Ascending aorta (tissue), 2 donors: ENCODE data around the gene TCERG1. TPM values are rescaled to one million over a fixed set of nuclear protein-coding genes. Genes with fewer than 3 reads are reported as not detected.

Experiments used
- DNase-seq, 2 donors: peaks; one replicate each; pipeline ENCODE4 v3.0.0-alpha.2; 2019; ENCODE audit warnings: low spot score in 2 of 2
- H3K27ac ChIP-seq, 2 donors: fragments of 200-600 bp; sonication (generic); one replicate each; pipeline ENCODE4 v1.5.1; 2016 to 2017; ENCODE audit warnings: mild to moderate bottlenecking in 1 of 2
- H3K27me3 ChIP-seq: fragments of 200-600 bp; sonication (generic); one replicate; pipeline ENCODE4 v1.5.1; 2017
- H3K36me3 ChIP-seq, 2 donors: fragments of 200-600 bp; sonication (generic); one replicate each; pipeline ENCODE4 v1.5.1; 2016
- H3K4me1 ChIP-seq, 2 donors: fragments of 200-600 bp; sonication (generic); one replicate each; pipeline ENCODE4 v1.5.1; 2016 to 2017; ENCODE audit warnings: mild to moderate bottlenecking in 1 of 2
- H3K4me3 ChIP-seq, 2 donors: fragments of 200-600 bp; sonication (generic); one replicate each; pipeline ENCODE4 v1.5.1; 2016 to 2017; ENCODE audit warnings: mild to moderate bottlenecking in 1 of 2
- H3K9me3 ChIP-seq, 2 donors: fragments of 200-600 bp; sonication (generic); one replicate each; pipeline ENCODE4 v1.5.1; 2016
- intact Hi-C: fragments of 100-400 bp; cut with DNase I; formaldehyde crosslinking; loops from one replicate; pipeline ENCODE4 v1.15.1; 2023
- total RNA-seq: library from RNA; depleted of rRNA; stranded (reverse); fragments of >200 nt; gene quantifications from one replicate; pipeline ENCODE4 v1.1.0, GENCODE V29; 2016
- TF ChIP-seq, protein P1 (sequence below), 3 experiments: fragments of 200-600 bp in 2 of 3; fragments of 450-650 bp in 1 of 3; sonication (generic) in 2 of 3; IDR thresholded peaks; one replicate each; pipeline ENCODE4 v1.5.1; 2016 to 2019; ENCODE audit warnings: antibody characterized with exemption in 3 of 3, mild to moderate bottlenecking in 1 of 3, moderate library complexity in 1 of 3

Gene TCERG1
- total RNA-seq, 1 donor from 2014 or later, result 39.8 TPM

DNA sequence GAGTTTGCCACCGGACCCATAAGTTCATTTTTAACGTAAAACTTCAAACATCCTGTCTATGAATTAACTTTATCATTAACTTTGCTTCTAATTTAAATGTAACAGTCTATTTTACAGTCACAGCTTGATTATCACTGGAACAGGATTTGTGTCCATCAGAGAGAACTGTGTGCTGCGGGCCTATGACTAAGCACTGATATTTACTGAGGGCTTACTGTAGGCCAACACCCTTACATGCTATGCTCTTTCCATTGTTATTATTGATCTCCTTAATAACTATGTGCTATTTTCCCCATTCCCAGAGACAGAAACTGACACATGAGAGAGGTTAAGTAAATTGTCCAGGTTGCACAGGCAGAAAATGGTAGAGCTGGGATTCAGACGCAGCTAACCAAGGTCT lies 92.8 kb downstream of the TCERG1 start:
- Histone ChIP-seq H3K4me3 (no peak overlapping the region), H3K9me3 (no peaks in the 10 kb centered on the region), H3K4me1 (no peaks in the 10 kb centered on the region), H3K27me3 (no peaks in the 10 kb centered on the region), H3K27ac (no peak overlapping the region), H3K36me3 (no peaks in the 10 kb centered on the region)
- TF ChIP-seq, protein P1, sequence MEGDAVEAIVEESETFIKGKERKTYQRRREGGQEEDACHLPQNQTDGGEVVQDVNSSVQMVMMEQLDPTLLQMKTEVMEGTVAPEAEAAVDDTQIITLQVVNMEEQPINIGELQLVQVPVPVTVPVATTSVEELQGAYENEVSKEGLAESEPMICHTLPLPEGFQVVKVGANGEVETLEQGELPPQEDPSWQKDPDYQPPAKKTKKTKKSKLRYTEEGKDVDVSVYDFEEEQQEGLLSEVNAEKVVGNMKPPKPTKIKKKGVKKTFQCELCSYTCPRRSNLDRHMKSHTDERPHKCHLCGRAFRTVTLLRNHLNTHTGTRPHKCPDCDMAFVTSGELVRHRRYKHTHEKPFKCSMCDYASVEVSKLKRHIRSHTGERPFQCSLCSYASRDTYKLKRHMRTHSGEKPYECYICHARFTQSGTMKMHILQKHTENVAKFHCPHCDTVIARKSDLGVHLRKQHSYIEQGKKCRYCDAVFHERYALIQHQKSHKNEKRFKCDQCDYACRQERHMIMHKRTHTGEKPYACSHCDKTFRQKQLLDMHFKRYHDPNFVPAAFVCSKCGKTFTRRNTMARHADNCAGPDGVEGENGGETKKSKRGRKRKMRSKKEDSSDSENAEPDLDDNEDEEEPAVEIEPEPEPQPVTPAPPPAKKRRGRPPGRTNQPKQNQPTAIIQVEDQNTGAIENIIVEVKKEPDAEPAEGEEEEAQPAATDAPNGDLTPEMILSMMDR (IDR thresholded peaks at IDR 0.05), result no peak
- no peak for DNase-seq
- intact Hi-C loops, result loop anchor here (10.0 kb wide), 1 partner anchor 1035 kb away; no protein-coding TSS in a partner anchor

DNA sequence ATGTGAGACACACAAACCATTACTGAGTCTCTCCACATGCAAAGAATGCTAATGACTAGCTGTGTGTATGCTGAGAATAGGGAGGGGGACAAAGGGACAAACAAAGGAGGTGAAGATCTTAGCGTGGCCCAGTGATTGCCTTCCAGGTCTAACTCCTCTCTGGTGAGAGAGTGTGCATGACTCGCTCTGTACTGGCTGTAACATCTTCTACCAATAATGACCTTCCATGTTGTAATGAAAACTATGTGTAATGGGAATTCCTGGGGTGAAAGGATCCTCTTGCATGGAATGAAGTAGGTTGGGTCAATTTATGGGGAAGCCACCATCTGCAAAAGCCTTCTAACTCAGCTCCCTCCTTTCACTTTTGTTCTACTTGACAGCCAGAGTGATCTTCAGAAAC lies 93.3 kb downstream of the TCERG1 start:
- TF ChIP-seq, protein P1 (IDR thresholded peaks at IDR 0.05), result no peak
- H3K36me3 ChIP-seq, result no peaks in the 10 kb centered on the region
- H3K27me3 ChIP-seq, result no peaks in the 10 kb centered on the region
- DNase-seq, result no peak
- H3K9me3 ChIP-seq, result no peaks in the 10 kb centered on the region
- intact Hi-C loops, result loop anchor here (10.0 kb wide), 1 partner anchor 1034 kb away; no protein-coding TSS in a partner anchor
- H3K4me1 ChIP-seq, result no peaks in the 10 kb centered on the region
- H3K4me3 ChIP-seq, result no peak overlapping the region
- H3K27ac ChIP-seq, result no peak overlapping the region

DNA sequence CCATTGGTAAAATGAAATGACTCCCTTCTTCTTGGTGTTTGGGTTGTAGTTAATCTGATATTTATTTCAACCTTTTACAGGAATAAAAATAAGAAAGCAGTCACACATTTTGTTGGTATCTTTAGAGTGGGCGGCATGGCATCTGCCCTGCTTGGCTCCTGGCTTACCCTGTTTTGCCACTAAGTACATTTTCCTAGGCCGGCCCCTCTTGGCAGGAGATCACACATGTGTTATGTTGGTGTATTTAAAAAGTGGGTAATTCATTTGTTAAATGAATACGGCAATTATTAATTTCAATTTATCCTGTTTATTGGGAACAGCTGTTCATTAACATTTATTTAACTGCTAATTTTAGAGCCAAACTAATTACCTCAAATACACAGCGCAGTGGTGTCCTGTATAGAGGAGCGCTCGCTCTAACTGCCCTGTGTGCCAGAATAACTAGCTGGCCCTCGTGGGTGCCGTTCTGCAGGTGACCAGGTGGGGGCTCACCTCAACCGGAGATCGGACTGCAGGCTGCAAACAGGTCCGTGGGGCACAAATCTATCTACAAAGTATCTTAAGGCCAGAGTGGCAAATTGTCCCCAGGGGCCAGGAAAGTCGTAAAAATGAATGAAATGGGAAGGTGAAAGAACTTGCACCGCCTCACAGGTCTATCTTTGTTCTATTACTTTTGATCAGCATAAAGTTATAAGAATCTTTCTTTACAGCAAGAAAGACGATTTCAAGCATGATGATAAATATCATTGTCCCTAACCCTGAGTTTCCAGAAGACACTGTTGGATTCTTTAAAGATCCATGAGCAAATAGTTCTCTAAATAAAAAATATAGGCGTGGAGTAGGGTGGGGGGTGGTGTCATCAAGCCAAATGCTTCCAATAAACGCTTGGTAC lies 95.1 kb downstream of the TCERG1 start:
- Histone ChIP-seq H3K27ac (no peak overlapping the region), H3K4me3 (no peak overlapping the region), H3K4me1 (no peaks in the 10 kb centered on the region), H3K27me3 (no peaks in the 10 kb centered on the region), H3K9me3 (no peaks in the 10 kb centered on the region), H3K36me3 (no peaks in the 10 kb centered on the region)
- TF ChIP-seq, protein P1 (IDR thresholded peaks at IDR 0.05), result peak; percentile 64 to 93 (median 82)
- peak in 1 of 2 donors; percentile 83 for DNase-seq
- intact Hi-C loops, result loop anchor here (1.0 to 10.0 kb wide), 2 partner anchors 424 to 1033 kb away; no protein-coding TSS in a partner anchor

DNA sequence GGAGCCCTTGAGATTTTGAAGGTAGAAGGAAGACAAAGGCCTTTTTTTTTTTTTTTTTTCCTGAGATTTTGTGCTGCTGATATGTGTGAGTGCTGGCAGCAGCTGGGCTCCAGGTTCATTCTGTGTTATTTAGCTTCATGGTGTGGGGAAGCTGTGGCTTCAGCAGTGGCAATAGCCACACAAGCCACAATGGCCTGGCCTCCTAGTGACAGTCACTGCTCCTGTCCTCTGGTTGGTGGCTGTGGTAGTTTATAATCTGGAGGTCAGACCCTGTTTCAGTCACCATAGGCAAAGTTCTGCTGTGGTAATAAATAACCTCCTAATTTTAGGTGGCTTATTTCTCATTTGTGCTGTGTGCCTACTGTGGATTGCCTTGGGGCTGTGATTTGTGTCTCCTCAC lies 97.1 kb downstream of the TCERG1 start:
- intact Hi-C loops, result loop anchor here (10.0 kb wide), 1 partner anchor 1031 kb away; no protein-coding TSS in a partner anchor
- TF ChIP-seq, protein P1 (IDR thresholded peaks at IDR 0.05), result no peak

DNA sequence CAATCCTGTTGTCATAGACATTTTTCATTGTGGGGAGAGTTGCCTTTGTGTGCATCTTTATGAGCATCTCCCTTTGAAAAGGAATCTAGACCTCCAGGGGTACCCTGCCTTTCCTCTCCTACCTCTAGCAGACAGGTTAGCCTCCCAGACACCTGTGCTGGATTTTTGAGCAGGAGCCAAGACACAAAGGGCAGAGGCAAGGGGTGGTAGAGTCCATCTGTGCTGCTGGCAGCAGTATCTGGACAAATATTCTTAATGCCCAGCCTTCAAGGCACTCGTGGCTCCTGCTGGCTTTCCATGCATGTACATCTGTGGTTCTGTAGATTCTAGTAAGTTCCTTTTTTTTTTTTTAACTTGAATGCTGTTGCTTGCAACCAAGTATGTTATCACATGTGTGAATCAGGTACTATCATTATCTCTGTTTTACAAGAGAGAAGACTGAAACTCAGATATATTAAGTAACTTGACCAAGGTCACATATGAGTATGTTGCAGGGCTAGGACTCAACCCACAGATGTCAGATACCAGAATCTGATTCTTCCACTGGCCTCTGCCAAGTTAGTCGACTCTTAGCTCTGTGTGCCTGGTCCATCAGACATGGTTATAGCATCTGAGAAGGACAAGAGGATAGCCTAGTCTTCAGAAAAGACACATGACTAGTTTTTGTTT lies 101.8 kb downstream of the TCERG1 start:
- DNase-seq, result no peak
- Histone ChIP-seq H3K36me3 (no peaks in the 10 kb centered on the region), H3K4me1 (no peaks in the 10 kb centered on the region), H3K9me3 (no peaks in the 10 kb centered on the region), H3K27me3 (no peaks in the 10 kb centered on the region), H3K27ac (no peak overlapping the region), H3K4me3 (no peak overlapping the region)
- TF ChIP-seq, protein P1 (IDR thresholded peaks at IDR 0.05), result no peak
- intact Hi-C loops, result loop anchor here (10.0 kb wide), 1 partner anchor 1026 kb away; no protein-coding TSS in a partner anchor

More for the DNA sequence above, 97.1 kb downstream of the TCERG1 start:
- no peak overlapping the region for H3K4me3 ChIP-seq
- DNase-seq, result no peak
- no peaks in the 10 kb centered on the region for H3K9me3 ChIP-seq
- H3K27me3 ChIP-seq, result no peaks in the 10 kb centered on the region
- H3K4me1 ChIP-seq, result no peaks in the 10 kb centered on the region
- H3K27ac ChIP-seq, result no peak overlapping the region
- H3K36me3 ChIP-seq, result no peaks in the 10 kb centered on the region
